Regular cardiac myocyte (primary cell): ENCODE results near the gene COL27A1. TPM values are rescaled to one million over a fixed set of nuclear protein-coding genes. Genes with fewer than 3 reads are reported as not detected.

Experiments
- total RNA-seq: library from RNA; depleted of rRNA; stranded (reverse); fragments of >200 nt; gene quantifications from 2 replicates; pipeline ENCODE4 v1.2.3, GENCODE V29; 2014

The COL27A1 gene
- total RNA-seq: 5.2 and 9.9 TPM in 2 replicates

DNA sequence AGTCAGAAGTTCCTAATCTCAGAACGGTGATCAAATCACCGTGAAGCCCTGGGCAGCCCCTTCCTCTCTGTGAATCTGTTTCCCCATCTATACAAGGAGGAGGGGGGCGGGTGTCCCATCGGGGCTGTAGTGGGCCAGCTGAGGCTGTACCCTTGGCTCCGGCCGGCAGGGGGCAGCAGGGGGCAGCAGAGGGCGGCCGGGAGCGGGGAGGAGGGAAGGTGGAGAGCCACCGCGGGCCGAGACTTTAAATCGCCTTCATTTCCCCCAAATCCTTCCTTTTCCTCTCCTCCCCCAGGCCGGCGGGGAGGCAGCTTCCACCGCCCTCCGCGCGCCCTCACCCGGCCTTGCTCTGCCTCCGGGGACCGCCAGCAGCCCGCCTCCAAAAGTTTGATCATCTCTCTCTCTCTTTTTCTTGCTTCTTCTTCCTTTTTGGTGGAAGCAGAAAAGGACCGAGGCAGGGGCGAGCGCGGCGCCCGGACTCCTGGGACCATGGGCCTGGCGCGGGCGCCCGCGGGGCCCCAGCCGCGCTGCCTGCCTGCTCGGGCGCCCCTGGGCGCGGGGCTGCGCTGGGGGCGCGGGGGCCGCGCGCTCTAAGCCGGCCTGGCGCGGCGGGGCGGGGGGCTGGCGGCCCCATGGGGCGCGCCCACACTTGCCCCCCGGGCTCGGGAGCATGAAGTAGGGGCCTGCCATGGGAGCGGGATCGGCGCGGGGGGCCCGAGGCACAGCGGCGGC is at the start of gene COL27A1:
Gene COL27A1 (plus strand): TSS at position 275 of the 732 bp plus-strand sequence. CDS start 414 bp downstream, at position 689.

DNA sequence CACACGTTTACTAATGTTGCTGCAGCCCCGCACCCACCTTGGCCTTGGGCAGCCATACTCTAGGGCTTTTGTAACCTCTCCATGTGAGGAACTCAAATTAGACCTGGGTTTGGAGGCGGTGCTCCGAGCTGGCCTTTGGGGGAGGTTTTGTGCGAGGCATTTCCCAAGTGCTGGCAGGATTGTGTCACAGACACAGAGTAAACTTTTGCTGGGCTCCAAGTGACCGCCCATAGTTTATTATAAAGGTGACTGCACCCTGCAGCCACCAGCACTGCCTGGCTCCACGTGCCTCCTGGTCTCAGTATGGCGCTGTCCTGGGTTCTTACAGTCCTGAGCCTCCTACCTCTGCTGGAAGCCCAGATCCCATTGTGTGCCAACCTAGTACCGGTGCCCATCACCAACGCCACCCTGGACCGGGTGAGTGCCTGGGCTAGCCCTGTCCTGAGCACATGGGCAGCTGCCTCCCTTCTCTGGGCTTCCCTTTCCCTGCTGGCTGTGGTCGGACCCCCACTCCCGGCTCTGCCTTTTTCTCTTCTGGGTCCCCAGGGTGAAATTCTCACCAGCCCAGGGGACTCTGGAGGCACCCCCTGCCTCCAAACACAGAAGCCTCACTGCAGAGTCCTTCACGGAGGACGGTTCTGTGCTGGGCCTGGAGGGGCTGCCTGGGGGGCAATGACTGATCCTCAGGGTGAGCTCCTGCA is 167.6 kb downstream of the COL27A1 start, which contains the start of gene ORM1:
Gene ORM1 (plus strand): TSS at position 268 of the 701 bp plus-strand sequence. CDS start 36 bp downstream, at position 304.

DNA sequence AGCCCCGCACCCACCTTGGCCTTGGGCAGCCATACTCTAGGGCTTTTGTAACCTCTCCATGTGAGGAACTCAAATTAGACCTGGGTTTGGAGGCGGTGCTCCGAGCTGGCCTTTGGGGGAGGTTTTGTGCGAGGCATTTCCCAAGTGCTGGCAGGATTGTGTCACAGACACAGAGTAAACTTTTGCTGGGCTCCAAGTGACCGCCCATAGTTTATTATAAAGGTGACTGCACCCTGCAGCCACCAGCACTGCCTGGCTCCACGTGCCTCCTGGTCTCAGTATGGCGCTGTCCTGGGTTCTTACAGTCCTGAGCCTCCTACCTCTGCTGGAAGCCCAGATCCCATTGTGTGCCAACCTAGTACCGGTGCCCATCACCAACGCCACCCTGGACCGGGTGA is 174.3 kb downstream of the COL27A1 start, which contains the start of gene ORM2:
Gene ORM2 (plus strand): TSS at position 245 of the 398 bp plus-strand sequence. CDS start 36 bp downstream, at position 281.

Other genes with a start within 250 kb of the COL27A1 start
- gene AMBP, start 77.2 kb upstream of the COL27A1 start, total RNA-seq: not detected in 2 replicates
- gene KIF12, start 56.2 kb upstream of the COL27A1 start, total RNA-seq: under 0.01 and 0.38 TPM in 2 replicates
- not detected in 2 replicates for gene ORM1, start 167.6 kb downstream of the COL27A1 start, total RNA-seq
- gene ORM2, start 174.3 kb downstream of the COL27A1 start, total RNA-seq: not detected in 2 replicates
- gene AKNA, start 232.4 kb downstream of the COL27A1 start, total RNA-seq: 2.1 and 2.8 TPM in 2 replicates